Sigmoid colon (tissue), 7 donors: Measurements from ENCODE around the gene TMEM14C. TPM values are rescaled to one million over a fixed set of nuclear protein-coding genes. Genes with fewer than 3 reads are reported as not detected.
"Not testable (repeated sequence)": the region's sequence is repeated elsewhere in the genome, so short reads cannot be mapped to it uniquely, and the experiment has no call there.

Experiments used
- DNase-seq: peaks from one replicate; pipeline ENCODE4 v3.0.0-alpha.2; 2019
- H3K27ac ChIP-seq, 4 donors: fragments of 200-600 bp; sonication (generic); one replicate each; pipeline ENCODE4 v1.5.1; 2016 to 2019; ENCODE audit warnings: mild to moderate bottlenecking in 1 of 4
- H3K27me3 ChIP-seq, 3 donors: fragments of 200-600 bp; sonication (generic); one replicate each; pipeline ENCODE4 v1.5.1; 2019; ENCODE audit warnings: mild to moderate bottlenecking in 1 of 3
- H3K36me3 ChIP-seq, 4 donors: fragments of 200-600 bp; sonication (generic); one replicate each; pipeline ENCODE4 v1.5.1; 2016 to 2019
- H3K4me1 ChIP-seq, 4 donors: fragments of 200-600 bp; sonication (generic); one replicate each; pipeline ENCODE4 v1.5.1; 2017 to 2019
- H3K4me3 ChIP-seq, 4 donors: fragments of 200-600 bp; sonication (generic); one replicate each; pipeline ENCODE4 v1.5.1; 2017 to 2019; ENCODE audit warnings: mild to moderate bottlenecking in 2 of 4, moderate library complexity in 1 of 4
- H3K9me3 ChIP-seq, 4 donors: fragments of 200-600 bp in 3 of 4; sonication (generic) in 3 of 4; one replicate each; pipeline versions ENCODE4 v1.5.1 to v1.6.1; 2013 to 2019
- CTCF ChIP-seq, 4 experiments: fragments of 450-650 bp in 3 of 4; fragments of 200-600 bp in 1 of 4; IDR thresholded peaks; one replicate each; pipeline ENCODE4 v1.5.1; 2016 to 2019; ENCODE audit warnings: antibody characterized with exemption in 4 of 4, mild to moderate bottlenecking in 3 of 4, moderate library complexity in 2 of 4
- EP300 ChIP-seq, 4 donors: sonication (generic); formaldehyde crosslinking; IDR thresholded peaks; one replicate each; pipeline ENCODE4 v1.6.1; 2017; ENCODE audit warnings: antibody characterized with exemption in 4 of 4
- POLR2A ChIP-seq, 2 donors: fragments of 450-650 bp; IDR thresholded peaks; one replicate each; pipeline ENCODE4 v1.6.1; 2016; ENCODE audit warnings: antibody characterized with exemption in 2 of 2, mild to moderate bottlenecking in 2 of 2, moderate library complexity in 2 of 2
- POLR2AphosphoS5 ChIP-seq, 4 donors: sonication (generic); formaldehyde crosslinking; IDR thresholded peaks; one replicate each; pipeline ENCODE4 v1.6.1; 2017; ENCODE audit warnings: antibody characterized with exemption in 4 of 4
- WGBS, 2 donors: extraction: QIAGEN DNeasy Blood & Tissue Kit; methylation state at CpG; one replicate each; pipeline ENCODE4 v1.1.7; 2013; 5-methylcytosine and 5-hydroxymethylcytosine counted together
- intact Hi-C: fragments of 100-400 bp; cut with DNase I; formaldehyde crosslinking; loops from one replicate; pipeline ENCODE4 v1.15.1; 2023
- polyA plus RNA-seq, 3 donors: library from polyadenylated mRNA; stranded (reverse); fragments of 200-250 nt; gene quantifications; one replicate each; pipeline ENCODE4 v1.2.3, GENCODE V29; 2013
- total RNA-seq, 4 donors: library from RNA; depleted of rRNA; stranded (reverse); fragments of >200 nt; gene quantifications; one replicate each; pipeline ENCODE4 v1.1.0, GENCODE V29; 2016
- donor health status: healthy with polysubstance abuse.
- donor health status: Bipolar disorder and iron deficiency.
- donor health status: healthy.

The TMEM14C gene
- total and polyA plus RNA-seq, 7 donors, result 86.0 to 199 (median 130) TPM

- no peaks in the 10 kb centered on the region for H3K27me3 ChIP-seq
- H3K27ac ChIP-seq, result peak overlapping the region; percentile 73 to 87 (median 77)
- TF ChIP-seq EP300 (IDR thresholded peaks at IDR 0.05), result no peak
- TF ChIP-seq POLR2AphosphoS5 (IDR thresholded peaks at IDR 0.05), result no peak
- TF ChIP-seq CTCF (IDR thresholded peaks at IDR 0.05), result no peak
- TF ChIP-seq POLR2A (IDR thresholded peaks at IDR 0.05), result no peak
- peaks cover 0 to 4% (median 0%) of the 10 kb centered on the region in 4 donors for H3K9me3 ChIP-seq
- 31 to 33% methylated on average over 21 of the region's 21 CpGs for WGBS, 2 donors
- intact Hi-C loops, result loop anchor here (10.0 kb wide), 1 partner anchor 115 kb away; no protein-coding TSS in a partner anchor
- peaks cover 0 to under 1% (median 0%) of the 10 kb centered on the region in 4 donors for H3K36me3 ChIP-seq
- peak overlapping the region; percentile 29 to 60 (median 52) for H3K4me3 ChIP-seq
- no peak for DNase-seq
- H3K4me1 ChIP-seq, result peaks cover 0 to 32% (median 18%) of the 10 kb centered on the region in 4 donors
Observed at GRCh38 chr6:10719964-10720264, 3.0 kb upstream of the TMEM14C start.

DNA sequence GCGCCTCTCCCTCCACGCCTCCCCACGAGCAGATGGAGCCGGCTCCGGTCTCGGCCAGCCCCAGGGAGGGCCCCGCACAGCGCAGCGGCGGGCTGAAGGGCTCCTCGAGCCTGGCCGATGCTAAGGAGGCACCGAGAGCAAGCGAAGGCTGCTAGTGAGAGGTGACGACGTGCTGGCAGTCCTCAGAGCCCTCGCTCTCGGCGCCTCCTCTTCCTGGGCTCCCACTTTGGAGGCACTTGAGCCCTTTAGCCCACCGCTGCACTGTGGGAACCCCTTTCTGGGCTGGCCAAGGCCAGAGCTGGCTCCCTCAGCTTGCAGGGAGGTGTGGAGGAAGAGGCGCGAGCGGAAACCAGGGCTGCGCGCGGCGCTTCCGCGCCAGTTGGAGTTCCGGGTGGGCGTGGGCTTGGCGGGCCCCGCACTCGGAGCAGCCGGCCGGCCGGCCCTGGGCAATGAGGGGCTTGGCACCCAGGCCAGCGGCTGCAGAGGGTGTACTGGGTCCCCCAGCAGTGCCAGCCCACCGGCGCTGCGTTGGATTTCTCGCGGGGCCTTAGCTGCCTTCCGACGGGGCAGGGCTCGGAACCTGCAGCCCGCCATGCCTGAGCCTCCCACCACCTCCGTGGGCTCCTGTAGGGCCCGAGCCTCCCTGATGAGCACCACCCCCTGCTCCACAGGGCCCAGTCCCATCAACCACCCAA, 2.5 kb upstream of the TMEM14C start:
- peak overlapping the region; percentile 73 to 87 (median 77) for H3K27ac ChIP-seq
- TF ChIP-seq CTCF (IDR thresholded peaks at IDR 0.05), result no peak
- TF ChIP-seq POLR2A (IDR thresholded peaks at IDR 0.05), result no peak
- TF ChIP-seq POLR2AphosphoS5 (IDR thresholded peaks at IDR 0.05), result peak in 3 of 4 donors; percentile 27 to 50 (median 30)
- TF ChIP-seq EP300 (IDR thresholded peaks at IDR 0.05), result no peak

GRCh38 chr6:10720960-10721849, 1.7 kb upstream of the TMEM14C start:
- H3K36me3 ChIP-seq, result peaks cover 0 to 13% (median 5%) of the 10 kb centered on the region in 4 donors
- intact Hi-C loops, result loop anchor here (10.0 kb wide), 1 partner anchor 116 kb away; no protein-coding TSS in a partner anchor
- 80 to 85% methylated on average over 17 of the region's 17 CpGs for WGBS, 2 donors
- peak overlapping the region; percentile 29 to 60 (median 52) for H3K4me3 ChIP-seq
- DNase-seq, result peak; percentile 60
- H3K27ac ChIP-seq, result peak overlapping the region; percentile 73 to 87 (median 77)
- H3K27me3 ChIP-seq, H3K9me3 ChIP-seq: not testable (repeated sequence)
- peaks cover 0 to 36% (median 28%) of the 10 kb centered on the region in 4 donors for H3K4me1 ChIP-seq

More for the DNA sequence above, 2.5 kb upstream of the TMEM14C start:
- Histone ChIP-seq H3K36me3 (peaks cover 0 to 6% (median under 1%) of the 10 kb centered on the region in 4 donors), H3K9me3 (peaks cover 0 to 4% (median 0%) of the 10 kb centered on the region in 4 donors), H3K4me1 (peaks cover 0 to 36% (median 23%) of the 10 kb centered on the region in 4 donors), H3K27me3 (no peaks in the 10 kb centered on the region), H3K4me3 (peak overlapping the region; percentile 29 to 60 (median 52))
- 29 to 42% methylated on average over 49 of the region's 49 CpGs for WGBS, 2 donors
- intact Hi-C loops, result loop anchor here (10.0 kb wide), 1 partner anchor 116 kb away; no protein-coding TSS in a partner anchor
- DNase-seq, result peak; percentile 61

GRCh38 chr6:10721850-10722569, 860 bp upstream of the TMEM14C start:
- no peak for DNase-seq
- WGBS, 2 donors, result 84 to 85% methylated on average over 11 of the region's 11 CpGs
- H3K9me3 ChIP-seq, result peaks cover 0 to 4% (median 0%) of the 10 kb centered on the region in 4 donors
- peak overlapping the region; percentile 91 to 94 (median 93) for H3K27ac ChIP-seq
- intact Hi-C loops, result loop anchor here (2.0 to 10.0 kb wide), 2 partner anchors 27 to 117 kb away; partner anchors contain the start of genes C6orf52 and PAK1IP1
- TF ChIP-seq EP300 (IDR thresholded peaks at IDR 0.05) (no peak), POLR2A (IDR thresholded peaks at IDR 0.05) (no peak), CTCF (IDR thresholded peaks at IDR 0.05) (no peak), POLR2AphosphoS5 (IDR thresholded peaks at IDR 0.05) (no peak)
- peaks cover 0 to 36% (median 28%) of the 10 kb centered on the region in 4 donors for H3K4me1 ChIP-seq
- peaks cover 0 to 19% (median 8%) of the 10 kb centered on the region in 4 donors for H3K36me3 ChIP-seq
- no peaks in the 10 kb centered on the region for H3K27me3 ChIP-seq
- peak overlapping the region; percentile 74 to 85 (median 79) for H3K4me3 ChIP-seq
